Measurements from ENCODE around the gene LGR6.

Gene LGR6

GRCh38 chr1:202305168-202305567 is 111.6 kb downstream of the LGR6 start:
- DNase-seq, result no peak

DNA sequence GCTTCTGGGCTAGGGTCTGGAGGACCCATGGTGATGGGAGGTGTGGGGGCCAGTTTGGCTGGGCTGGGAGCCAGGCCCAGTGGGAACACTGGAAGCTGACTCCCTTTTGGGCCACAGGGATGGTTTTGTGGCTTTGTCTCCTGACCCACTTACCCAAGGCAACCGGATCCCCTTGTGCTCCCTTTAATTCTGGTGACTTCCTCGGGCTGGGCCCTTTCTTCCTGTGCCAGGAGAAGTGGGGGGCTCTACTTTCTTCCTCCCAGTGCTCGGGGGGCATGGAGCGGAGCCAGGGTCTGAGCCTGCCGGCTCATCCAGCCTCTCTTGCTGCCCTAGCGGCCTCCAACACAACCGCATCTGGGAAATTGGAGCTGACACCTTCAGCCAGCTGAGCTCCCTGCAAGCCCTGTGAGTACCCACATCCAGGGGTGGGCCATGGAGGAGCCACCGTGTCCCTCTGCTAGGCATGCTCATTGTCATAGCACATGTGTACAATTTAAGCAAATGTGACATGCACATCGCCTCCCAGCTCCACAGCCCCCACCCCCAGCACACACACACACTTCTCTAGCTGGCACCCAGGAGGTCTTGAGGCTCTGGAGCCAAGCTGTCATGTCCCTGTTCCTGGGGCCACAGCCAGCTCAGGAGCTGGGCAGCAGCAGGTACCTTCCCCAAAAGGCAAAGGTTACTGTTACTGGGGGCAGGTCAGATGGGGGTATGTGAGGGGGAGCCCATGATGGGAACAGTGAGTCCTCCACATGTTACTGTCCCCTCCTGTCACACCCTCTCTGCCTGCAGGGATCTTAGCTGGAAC is 113.1 kb downstream of the LGR6 start:
- DNase-seq, result peak; percentile 46

DNA sequence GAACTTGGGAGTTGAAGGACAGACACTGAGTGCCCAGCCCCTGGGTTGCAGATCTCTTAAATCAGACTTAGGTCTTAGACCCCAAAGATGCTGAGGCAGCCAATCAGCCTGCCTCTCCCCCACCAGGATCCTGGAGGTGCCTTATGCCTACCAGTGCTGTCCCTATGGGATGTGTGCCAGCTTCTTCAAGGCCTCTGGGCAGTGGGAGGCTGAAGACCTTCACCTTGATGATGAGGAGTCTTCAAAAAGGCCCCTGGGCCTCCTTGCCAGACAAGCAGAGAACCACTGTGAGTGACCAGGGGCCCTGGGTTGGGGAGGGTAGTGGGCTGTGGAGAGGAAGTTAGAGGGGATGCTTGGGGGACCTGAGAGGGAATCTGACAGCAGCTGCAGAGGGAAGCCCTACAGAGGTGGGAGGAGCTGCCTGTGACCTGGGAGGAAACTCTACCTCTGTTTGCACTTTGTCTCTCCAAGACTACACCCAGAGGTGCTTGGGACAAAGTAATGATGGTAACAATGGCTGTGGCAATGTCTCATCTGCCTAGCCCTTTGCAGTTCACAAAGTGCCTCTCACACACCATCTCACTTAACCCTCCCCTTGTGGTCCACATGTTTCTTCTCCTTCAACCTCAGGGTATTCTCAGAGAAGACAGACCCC is 116.6 kb downstream of the LGR6 start:
- no peak for DNase-seq

GRCh38 chr1:202310746-202311145 is 117.1 kb downstream of the LGR6 start:
- DNase-seq, result no peak

- DNase-seq, result no peak
These were observed 118.5 kb downstream of the LGR6 start for GRCh38 chr1:202311875-202312635.

GRCh38 chr1:202315576-202316168 is 122.1 kb downstream of the LGR6 start:
- peak; percentile 92 for DNase-seq

DNA sequence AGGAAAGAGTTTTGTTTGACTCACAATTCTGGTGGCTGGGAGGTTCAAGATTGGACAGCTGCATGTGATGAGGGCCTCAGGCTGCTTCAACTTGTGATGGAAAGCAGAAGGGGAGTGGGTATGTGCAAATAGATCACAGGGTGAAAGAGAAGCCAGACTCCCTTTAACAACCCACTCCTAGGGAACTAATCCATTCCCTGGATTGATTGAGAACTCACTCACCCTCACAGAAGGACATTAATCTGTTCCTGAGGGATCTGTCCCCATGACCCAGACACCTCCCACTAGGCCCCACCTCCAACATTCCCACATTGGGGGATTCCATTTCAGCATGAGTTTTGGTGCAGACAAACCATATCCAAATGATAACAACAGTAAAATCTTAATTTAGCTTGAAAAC is 122.6 kb downstream of the LGR6 start:
- no peak for DNase-seq

DNA sequence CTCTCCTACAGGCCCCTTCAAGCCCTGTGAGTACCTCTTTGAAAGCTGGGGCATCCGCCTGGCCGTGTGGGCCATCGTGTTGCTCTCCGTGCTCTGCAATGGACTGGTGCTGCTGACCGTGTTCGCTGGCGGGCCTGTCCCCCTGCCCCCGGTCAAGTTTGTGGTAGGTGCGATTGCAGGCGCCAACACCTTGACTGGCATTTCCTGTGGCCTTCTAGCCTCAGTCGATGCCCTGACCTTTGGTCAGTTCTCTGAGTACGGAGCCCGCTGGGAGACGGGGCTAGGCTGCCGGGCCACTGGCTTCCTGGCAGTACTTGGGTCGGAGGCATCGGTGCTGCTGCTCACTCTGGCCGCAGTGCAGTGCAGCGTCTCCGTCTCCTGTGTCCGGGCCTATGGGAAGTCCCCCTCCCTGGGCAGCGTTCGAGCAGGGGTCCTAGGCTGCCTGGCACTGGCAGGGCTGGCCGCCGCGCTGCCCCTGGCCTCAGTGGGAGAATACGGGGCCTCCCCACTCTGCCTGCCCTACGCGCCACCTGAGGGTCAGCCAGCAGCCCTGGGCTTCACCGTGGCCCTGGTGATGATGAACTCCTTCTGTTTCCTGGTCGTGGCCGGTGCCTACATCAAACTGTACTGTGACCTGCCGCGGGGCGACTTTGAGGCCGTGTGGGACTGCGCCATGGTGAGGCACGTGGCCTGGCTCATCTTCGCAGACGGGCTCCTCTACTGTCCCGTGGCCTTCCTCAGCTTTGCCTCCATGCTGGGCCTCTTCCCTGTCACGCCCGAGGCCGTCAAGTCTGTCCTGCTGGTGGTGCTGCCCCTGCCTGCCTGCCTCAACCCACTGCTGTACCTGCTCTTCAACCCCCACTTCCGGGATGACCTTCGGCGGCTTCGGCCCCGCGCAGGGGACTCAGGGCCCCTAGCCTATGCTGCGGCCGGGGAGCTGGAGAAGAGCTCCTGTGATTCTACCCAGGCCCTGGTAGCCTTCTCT is 124.6 kb downstream of the LGR6 start:
- no peak for DNase-seq

DNA sequence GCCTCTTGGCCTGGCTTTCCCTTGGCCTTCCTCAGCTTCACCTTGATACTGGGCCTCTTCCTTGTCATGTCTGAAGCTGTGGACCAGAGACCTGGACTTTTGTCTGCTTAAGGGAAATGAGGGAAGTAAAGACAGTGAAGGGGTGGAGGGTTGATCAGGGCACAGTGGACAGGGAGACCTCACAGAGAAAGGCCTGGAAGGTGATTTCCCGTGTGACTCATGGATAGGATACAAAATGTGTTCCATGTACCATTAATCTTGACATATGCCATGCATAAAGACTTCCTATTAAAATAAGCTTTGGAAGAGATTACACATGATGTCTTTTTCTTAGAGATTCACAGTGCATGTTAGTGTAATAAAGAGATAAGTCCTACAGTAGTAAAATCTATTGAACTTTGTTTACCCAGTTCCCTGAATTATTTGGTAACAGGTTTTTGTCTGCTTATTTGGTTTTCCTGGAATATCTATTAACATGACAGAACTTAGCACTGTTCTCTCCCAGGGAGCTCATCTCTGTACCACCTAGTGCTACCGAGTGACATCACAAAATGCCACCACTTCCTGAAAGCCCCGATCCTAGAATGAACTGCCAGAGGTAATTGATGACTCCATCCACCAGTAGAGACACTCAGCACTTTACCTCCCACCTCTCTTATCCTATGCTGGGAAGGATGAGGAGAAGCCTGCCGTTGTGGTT is 125.9 kb downstream of the LGR6 start:
- no peak for DNase-seq

GRCh38 chr1:202320081-202320405 is 126.4 kb downstream of the LGR6 start:
- DNase-seq, result no peak

- no peak for DNase-seq
These were observed 130.1 kb downstream of the LGR6 start for GRCh38 chr1:202323731-202324130.

- no peak for DNase-seq
These were observed 131.0 kb downstream of the LGR6 start for GRCh38 chr1:202324646-202325045.

DNA sequence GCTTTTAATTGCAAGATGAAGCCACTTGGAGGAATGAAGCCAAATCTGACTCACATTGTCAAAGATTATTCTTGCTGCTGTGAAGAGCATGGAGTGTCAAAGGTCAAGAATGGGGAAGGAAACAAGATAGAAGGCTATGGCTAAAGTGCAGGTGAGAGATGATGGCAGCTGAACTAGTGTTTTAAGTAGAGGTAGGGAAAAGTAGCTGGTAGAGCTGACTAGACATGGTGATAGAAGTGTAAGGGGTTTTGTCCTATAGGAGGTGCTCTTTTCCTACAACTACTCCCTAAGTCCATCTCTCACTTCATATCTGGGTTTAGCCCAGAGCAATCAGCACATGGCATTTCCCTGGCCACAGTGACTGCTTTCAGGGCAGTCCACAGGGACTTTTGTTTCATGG is 136.3 kb downstream of the LGR6 start:
- no peak for DNase-seq

DNA sequence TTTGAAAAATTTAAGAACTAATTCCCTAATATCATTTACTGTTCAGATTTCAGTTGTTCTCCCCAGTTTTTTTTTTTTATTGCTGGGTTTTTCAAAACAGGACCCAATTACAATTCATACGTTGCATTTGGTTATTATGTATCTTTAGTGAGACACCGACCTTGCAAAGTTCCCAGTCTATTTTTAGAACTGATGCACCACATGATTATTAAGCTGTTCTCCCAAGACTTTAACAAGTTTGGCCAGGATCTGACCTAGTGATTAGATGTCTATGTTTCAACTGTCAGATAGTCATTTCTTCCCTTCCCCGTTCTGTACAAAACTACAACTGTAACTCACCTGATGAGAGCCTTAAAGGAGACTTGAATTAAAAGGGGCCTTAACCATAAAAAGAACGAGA is 140.3 kb downstream of the LGR6 start:
- DNase-seq, result no peak

GRCh38 chr1:202343652-202344349 is 150.2 kb downstream of the LGR6 start:
- peak; percentile 74 for DNase-seq

DNA sequence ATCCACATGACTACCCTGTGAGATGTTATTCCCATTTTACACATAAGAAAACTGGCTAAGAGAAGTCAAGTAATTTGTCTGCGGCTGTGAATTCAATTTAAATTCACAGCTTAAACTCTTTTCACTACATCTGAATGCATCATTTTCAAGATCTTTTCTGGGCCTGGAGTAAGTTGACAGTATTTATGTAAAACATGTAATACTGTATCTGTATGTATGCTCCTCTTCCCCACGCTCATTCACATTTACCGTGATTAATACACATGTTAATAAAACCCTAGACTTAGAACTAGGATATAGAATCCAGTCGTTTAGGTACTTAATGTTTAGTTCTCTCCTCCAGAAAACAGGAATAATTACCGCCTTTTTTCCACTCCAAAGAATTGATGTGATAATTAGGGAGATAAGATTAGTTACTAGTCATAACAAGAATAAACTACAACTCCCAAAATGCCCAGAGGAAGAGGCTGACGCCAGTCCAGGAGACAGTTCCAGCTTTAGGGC is 154.5 kb downstream of the LGR6 start:
- no peak for DNase-seq

- DNase-seq, result peak; percentile 99
These were observed 155.1 kb downstream of the LGR6 start, which contains the start of gene PPP1R12B for GRCh38 chr1:202348509-202349205. TSS of gene PPP1R12B (plus strand) at chr1:202348699. CDS start at chr1:202348852, 153 bp downstream.

DNA sequence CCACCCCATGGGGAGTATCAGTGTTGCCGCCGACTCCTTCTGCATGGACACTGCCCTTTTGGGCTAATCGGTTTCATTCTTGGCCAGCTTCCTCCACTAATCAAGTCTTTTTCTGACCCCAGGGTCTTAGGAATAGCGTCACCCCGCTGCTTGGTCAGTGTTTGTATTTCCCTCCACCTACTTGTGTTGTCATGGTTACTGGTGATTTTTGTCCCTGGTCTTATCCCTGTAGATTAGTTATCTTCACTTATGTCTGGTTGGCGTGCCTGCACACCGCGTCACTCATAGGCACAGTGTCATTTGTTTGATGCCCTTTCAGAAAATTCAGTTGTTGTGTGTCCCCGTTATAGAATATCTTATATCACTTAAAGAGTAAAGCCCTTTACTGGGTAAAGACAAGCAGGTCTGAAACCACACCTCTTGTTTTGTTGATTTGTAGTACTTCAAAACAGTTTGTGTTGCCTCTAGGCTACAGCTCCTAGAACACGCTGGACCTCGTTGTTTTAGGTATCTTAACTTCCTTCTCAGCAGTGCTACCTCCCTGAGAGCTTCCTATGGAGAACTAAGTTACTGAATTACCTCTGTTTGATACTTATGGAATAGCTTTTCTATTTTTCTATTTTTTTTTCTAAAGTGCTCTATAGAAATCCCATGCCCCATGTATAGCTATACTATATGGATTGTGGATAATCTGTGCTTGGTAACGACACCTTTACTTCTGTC is 155.8 kb downstream of the LGR6 start:
- no peak for DNase-seq

DNA sequence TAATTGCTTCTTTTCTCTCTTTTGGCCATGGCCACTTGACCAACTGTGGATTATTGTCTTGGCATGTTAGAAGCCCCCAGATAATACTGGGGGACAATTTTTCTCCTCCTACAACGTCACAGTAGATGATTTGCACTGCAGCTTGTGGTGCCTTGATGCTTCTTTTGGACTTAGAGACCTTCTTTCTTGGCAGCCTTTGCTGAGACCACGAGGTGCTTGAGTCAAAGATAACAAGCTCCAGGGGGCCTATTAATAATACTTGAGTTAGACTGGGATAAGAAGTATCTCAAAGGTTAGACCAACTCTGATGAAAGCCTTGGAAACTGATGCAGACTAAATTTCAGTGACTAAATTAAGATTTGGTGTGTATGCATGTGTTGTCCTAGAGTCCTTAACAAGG is 158.1 kb downstream of the LGR6 start:
- no peak for DNase-seq

All from eye (tissue), 1 donor.